NK-92 (cell line): ENCODE data around the gene TMEM129.

Experiments
- DNase-seq: peaks from one replicate; lab custom pipeline; 2025; ENCODE audit not compliant: unreplicated experiment; lab: John Stamatoyannopoulos, UW

Gene TMEM129

GRCh38 chr4:1758306-1759121 is 37.4 kb upstream of the TMEM129 start:
- no peak for DNase-seq

- DNase-seq = no peak
Measured at GRCh38 chr4:1757836-1758235, 36.7 kb upstream of the TMEM129 start.

GRCh38 chr4:1756893-1757779 is 36.0 kb upstream of the TMEM129 start:
- no peak for DNase-seq

- no peak for DNase-seq
Measured at GRCh38 chr4:1756079-1756478, 35.0 kb upstream of the TMEM129 start.

- no peak for DNase-seq
Measured at GRCh38 chr4:1755297-1755696, 34.2 kb upstream of the TMEM129 start.

- no peak for DNase-seq
Measured at GRCh38 chr4:1754336-1754735, 33.2 kb upstream of the TMEM129 start.

GRCh38 chr4:1753697-1754311 is 32.7 kb upstream of the TMEM129 start:
- DNase-seq = no peak

GRCh38 chr4:1753294-1753696 is 32.2 kb upstream of the TMEM129 start:
- no peak for DNase-seq

GRCh38 chr4:1752284-1753041 is 31.3 kb upstream of the TMEM129 start:
- no peak for DNase-seq

GRCh38 chr4:1751919-1752283 is 30.8 kb upstream of the TMEM129 start:
- no peak for DNase-seq

- no peak for DNase-seq
Measured at GRCh38 chr4:1751155-1751918, 30.2 kb upstream of the TMEM129 start.

GRCh38 chr4:1750381-1751154 is 29.4 kb upstream of the TMEM129 start:
- no peak for DNase-seq

- DNase-seq = no peak
Measured at GRCh38 chr4:1749826-1750225, 28.7 kb upstream of the TMEM129 start.

GRCh38 chr4:1749370-1749769 is 28.2 kb upstream of the TMEM129 start:
- no peak for DNase-seq

GRCh38 chr4:1748465-1748995 is 27.4 kb upstream of the TMEM129 start:
- DNase-seq = no peak

- DNase-seq = no peak
Measured at GRCh38 chr4:1747603-1747967, 26.5 kb upstream of the TMEM129 start.

- no peak for DNase-seq
Measured at GRCh38 chr4:1746919-1747602, 25.9 kb upstream of the TMEM129 start.

GRCh38 chr4:1746265-1746691 is 25.2 kb upstream of the TMEM129 start:
- DNase-seq = no peak

GRCh38 chr4:1745697-1746096 is 24.6 kb upstream of the TMEM129 start:
- DNase-seq = no peak
